SK-N-SH treated with all-trans-retinoic acid at 6 μM for 48 hours (cell line): ENCODE results near the gene PRRC2B.

Experiments used
- ARNTL ChIP-seq: fragments of 450-650 bp; formaldehyde crosslinking; IDR thresholded peaks from 2 replicates; pipeline ENCODE4 v1.5.0; 2020; ENCODE audit warnings: low read depth, mild to moderate bottlenecking, moderate library complexity, borderline replicate concordance
- BACH2 ChIP-seq: fragments of 250-450 bp; sonication (Bioruptor Pico); IDR thresholded peaks from 2 replicates; pipeline ENCODE4 v1.9.0; 2021; ENCODE audit warnings: mild to moderate bottlenecking, borderline replicate concordance
- CSDC2 ChIP-seq: fragments of 250-450 bp; sonication (Bioruptor Pico); IDR thresholded peaks from 2 replicates; pipeline ENCODE4 v1.5.0; 2020; ENCODE audit warnings: mild to moderate bottlenecking, moderate library complexity
- ESRRG ChIP-seq: fragments of 250-450 bp; sonication (Bioruptor Pico); IDR thresholded peaks from 2 replicates; pipeline ENCODE4 v1.6.1; 2021; ENCODE audit warnings: mild to moderate bottlenecking
- GLIS3 ChIP-seq: fragments of 250-450 bp; sonication (Bioruptor Pico); IDR thresholded peaks from 2 replicates; pipeline ENCODE4 v1.5.0; 2020; ENCODE audit warnings: mild to moderate bottlenecking, moderate library complexity
- OSR1 ChIP-seq: fragments of 250-450 bp; sonication (Bioruptor Pico); IDR thresholded peaks from 2 replicates; pipeline ENCODE4 v1.8.0; 2022; ENCODE audit warnings: moderate library complexity, mild to moderate bottlenecking, inconsistent platforms
- RARB ChIP-seq: fragments of 250-450 bp; sonication (Bioruptor Pico); IDR thresholded peaks from 2 replicates; pipeline ENCODE4 v1.8.0; 2021; ENCODE audit warnings: mild to moderate bottlenecking, moderate library complexity
- TOX ChIP-seq: fragments of 250-450 bp; sonication (Bioruptor Pico); IDR thresholded peaks from 2 replicates; pipeline ENCODE4 v1.8.0; 2021; ENCODE audit warnings: mild to moderate bottlenecking, moderate library complexity, borderline replicate concordance
- ZFP30 ChIP-seq: fragments of 450-650 bp; formaldehyde crosslinking; IDR thresholded peaks from 2 replicates; pipeline ENCODE4 v1.5.0; 2022; ENCODE audit warnings: mild to moderate bottlenecking, moderate library complexity
- TF ChIP-seq, protein P1 (sequence below): fragments of 250-450 bp; sonication (Bioruptor Pico); IDR thresholded peaks from 2 replicates; pipeline ENCODE4 v1.5.0; 2020; ENCODE audit warnings: mild to moderate bottlenecking, moderate library complexity
- TF ChIP-seq, protein P2 (sequence below): fragments of 250-450 bp; sonication (Bioruptor Pico); IDR thresholded peaks from 2 replicates; pipeline ENCODE4 v1.8.0; 2020; ENCODE audit warnings: mild to moderate bottlenecking, moderate library complexity, borderline replicate concordance

DNA sequence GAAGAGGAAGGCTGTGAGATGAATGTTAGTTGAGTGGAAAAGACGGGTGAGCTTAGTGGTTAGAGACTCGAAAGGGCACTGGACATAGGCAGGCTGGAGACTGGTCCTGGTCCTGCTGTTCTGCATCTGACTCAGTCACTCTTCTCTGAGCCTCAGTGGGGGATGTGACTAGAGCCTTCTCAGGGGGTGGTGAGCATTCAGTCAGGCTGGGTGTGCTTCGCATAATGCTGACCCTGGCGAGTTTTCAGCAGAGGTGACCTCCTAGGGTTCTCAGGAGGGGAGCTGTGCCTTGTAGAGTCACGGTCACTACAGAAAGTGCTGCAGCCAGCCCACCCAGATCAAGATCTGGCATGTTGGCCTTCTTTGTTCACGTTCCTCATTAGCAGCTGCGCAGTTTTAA, 44.3 kb downstream of the PRRC2B start:
- no peak for TF ChIP-seq RARB (CRISPR knock-in tag)
- TF ChIP-seq, protein P1, sequence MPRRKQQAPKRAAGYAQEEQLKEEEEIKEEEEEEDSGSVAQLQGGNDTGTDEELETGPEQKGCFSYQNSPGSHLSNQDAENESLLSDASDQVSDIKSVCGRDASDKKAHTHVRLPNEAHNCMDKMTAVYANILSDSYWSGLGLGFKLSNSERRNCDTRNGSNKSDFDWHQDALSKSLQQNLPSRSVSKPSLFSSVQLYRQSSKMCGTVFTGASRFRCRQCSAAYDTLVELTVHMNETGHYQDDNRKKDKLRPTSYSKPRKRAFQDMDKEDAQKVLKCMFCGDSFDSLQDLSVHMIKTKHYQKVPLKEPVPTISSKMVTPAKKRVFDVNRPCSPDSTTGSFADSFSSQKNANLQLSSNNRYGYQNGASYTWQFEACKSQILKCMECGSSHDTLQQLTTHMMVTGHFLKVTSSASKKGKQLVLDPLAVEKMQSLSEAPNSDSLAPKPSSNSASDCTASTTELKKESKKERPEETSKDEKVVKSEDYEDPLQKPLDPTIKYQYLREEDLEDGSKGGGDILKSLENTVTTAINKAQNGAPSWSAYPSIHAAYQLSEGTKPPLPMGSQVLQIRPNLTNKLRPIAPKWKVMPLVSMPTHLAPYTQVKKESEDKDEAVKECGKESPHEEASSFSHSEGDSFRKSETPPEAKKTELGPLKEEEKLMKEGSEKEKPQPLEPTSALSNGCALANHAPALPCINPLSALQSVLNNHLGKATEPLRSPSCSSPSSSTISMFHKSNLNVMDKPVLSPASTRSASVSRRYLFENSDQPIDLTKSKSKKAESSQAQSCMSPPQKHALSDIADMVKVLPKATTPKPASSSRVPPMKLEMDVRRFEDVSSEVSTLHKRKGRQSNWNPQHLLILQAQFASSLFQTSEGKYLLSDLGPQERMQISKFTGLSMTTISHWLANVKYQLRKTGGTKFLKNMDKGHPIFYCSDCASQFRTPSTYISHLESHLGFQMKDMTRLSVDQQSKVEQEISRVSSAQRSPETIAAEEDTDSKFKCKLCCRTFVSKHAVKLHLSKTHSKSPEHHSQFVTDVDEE: no peak
- TF ChIP-seq ARNTL (CRISPR knock-in tag): no peak
- no peak for TF ChIP-seq ESRRG (CRISPR knock-in tag)
- TF ChIP-seq BACH2 (CRISPR knock-in tag): no peak
- TF ChIP-seq, protein P2, sequence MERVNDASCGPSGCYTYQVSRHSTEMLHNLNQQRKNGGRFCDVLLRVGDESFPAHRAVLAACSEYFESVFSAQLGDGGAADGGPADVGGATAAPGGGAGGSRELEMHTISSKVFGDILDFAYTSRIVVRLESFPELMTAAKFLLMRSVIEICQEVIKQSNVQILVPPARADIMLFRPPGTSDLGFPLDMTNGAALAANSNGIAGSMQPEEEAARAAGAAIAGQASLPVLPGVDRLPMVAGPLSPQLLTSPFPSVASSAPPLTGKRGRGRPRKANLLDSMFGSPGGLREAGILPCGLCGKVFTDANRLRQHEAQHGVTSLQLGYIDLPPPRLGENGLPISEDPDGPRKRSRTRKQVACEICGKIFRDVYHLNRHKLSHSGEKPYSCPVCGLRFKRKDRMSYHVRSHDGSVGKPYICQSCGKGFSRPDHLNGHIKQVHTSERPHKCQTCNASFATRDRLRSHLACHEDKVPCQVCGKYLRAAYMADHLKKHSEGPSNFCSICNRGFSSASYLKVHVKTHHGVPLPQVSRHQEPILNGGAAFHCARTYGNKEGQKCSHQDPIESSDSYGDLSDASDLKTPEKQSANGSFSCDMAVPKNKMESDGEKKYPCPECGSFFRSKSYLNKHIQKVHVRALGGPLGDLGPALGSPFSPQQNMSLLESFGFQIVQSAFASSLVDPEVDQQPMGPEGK (CRISPR knock-in tag): no peak
- no peak for TF ChIP-seq ZFP30 (CRISPR knock-in tag)
- TF ChIP-seq GLIS3 (CRISPR knock-in tag): no peak
- TF ChIP-seq TOX (CRISPR knock-in tag): no peak
- TF ChIP-seq CSDC2 (CRISPR knock-in tag): no peak
- TF ChIP-seq OSR1 (CRISPR knock-in tag): no peak
